Stimulated activated CD4-positive, alpha-beta T cell treated with anti-CD3 and anti-CD28 coated beads, Interleukin-4, amount 100 ng/mL, for 48 hours (primary cell): Measurements from ENCODE around the gene ADGRL2.
"Not testable (repeated sequence)": the region's sequence is repeated elsewhere in the genome, so short reads cannot be mapped to it uniquely, and the experiment has no call there.

Experiments
- DNase-seq, 2 donors: peaks; one replicate each; pipeline ENCODE4 v3.0.0-alpha.2; 2020; ENCODE audit warnings: low read depth in 2 of 2

Gene ADGRL2

GRCh38 chr1:81847063-81847462 lies 46.3 kb downstream of the ADGRL2 start:
- no peak for DNase-seq

GRCh38 chr1:81848880-81849682 lies 48.3 kb downstream of the ADGRL2 start:
- no peak for DNase-seq

DNA sequence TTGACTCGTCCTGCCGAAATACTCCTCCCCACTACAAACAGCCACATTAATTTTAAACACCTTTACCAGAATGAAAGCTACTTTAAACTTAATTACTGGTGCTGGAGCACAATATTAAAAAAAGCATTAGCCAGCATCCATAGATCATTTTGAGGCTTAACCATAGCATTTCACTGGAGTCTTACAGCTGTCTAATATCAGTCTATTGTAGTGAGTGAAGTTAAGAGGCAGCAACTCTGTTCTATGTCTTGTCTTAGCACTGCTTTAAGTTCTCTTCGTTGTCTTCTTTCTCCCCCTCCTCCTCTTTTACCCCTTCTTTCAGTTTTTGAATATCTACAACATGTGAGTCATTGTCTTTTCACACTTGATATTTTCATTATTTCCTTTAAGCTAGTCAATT lies 49.3 kb downstream of the ADGRL2 start:
- no peak for DNase-seq

- DNase-seq, result no peak
These were observed 49.8 kb downstream of the ADGRL2 start for GRCh38 chr1:81850495-81850894.

- no peak for DNase-seq
These were observed 50.5 kb downstream of the ADGRL2 start for GRCh38 chr1:81851217-81851616.

GRCh38 chr1:81852961-81853360 lies 52.2 kb downstream of the ADGRL2 start:
- no peak for DNase-seq

DNA sequence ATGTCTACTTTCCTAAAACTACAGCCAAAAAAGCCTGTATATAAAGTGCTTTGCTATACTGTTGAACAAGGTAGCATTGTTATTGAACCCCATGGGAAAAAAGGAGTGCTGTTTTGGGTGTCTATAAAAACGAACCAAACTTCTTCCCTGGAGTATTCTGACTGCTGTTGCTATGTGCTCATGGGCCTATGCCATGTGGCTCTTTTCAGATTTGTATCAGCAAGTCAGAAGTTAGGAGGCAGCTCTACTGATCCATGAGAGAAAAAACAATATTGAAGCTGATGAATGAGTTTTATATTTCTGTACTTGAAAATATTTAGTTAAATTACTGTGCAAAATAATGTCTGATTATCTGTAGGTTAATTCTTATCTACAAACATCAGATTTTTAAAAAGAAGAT lies 66.5 kb downstream of the ADGRL2 start:
- DNase-seq, result no peak

DNA sequence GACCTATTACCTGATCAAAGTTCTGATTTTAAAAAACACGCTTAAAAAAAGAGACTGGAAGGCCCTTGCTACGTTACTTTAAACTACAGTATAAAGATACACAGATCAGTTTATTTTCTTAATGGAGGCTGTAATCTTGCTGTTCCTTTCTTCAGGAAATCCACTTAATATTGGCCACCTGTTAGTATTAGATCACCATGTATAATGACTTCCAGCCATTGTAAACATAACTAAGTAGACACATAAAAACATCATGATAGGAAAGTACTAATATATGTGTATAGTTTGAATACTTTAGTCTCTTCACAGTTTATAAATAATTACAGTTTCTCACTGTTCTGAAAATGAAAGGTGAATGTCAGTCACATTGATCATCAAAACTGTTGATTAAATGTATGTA lies 68.6 kb downstream of the ADGRL2 start:
- DNase-seq, result no peak

DNA sequence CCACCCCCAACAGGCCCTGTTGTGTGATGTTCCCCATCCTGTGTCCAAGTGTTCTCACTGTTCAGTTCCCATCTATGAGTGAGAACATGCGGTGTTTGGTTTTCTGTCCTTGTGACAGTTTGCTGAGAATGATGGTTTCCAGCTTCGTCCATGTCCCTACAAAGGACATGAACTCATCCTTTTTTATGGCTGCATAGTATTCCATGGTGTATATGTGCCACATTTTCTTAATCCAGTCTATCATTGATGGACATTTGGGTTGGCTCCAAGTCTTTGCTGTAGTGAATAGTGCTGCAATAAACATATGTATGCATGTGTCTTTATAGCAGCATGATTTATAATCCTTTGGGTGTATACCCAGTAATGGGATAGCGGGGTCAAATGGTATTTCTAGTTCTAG lies 70.4 kb downstream of the ADGRL2 start:
- not testable (repeated sequence) for DNase-seq

DNA sequence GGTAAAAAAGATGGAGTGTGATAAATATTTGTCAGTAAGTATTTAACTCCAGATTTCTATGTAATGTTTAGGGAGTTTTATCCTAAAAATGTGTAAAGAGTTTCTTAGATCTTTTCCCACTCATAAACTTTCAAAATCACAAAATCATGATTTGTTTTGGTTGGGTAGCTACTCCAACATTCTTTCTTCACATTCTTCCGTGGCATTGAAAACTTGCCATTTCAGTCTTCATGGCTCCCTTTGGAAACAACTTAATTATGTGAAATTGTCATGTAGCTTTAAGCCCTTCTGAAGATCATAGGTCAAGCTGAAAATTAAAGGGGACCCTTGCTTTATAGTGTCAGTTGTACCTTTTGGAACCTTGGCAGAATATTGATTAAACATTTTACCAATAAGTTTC lies 73.2 kb downstream of the ADGRL2 start:
- no peak for DNase-seq

GRCh38 chr1:81874461-81874860 lies 73.7 kb downstream of the ADGRL2 start:
- no peak for DNase-seq

DNA sequence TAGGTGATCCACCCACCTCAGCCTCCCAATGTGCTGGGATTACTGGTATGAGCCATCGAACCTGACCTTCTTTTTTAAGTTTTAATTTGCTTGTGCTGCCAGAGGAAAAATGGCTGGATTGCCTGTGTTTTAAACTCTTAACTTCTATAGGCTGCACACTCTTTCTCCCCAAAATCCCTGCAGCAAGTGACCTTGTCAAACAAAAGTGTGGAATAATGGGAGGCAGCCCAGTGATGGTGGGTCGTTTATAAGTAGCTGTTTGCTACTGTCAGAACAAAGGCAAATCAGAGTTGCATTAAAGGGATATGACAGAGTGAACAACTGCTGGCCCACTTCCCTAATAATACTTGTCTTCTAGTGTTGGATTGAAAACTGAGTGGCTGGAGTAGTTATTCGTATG lies 74.2 kb downstream of the ADGRL2 start:
- DNase-seq, result no peak

DNA sequence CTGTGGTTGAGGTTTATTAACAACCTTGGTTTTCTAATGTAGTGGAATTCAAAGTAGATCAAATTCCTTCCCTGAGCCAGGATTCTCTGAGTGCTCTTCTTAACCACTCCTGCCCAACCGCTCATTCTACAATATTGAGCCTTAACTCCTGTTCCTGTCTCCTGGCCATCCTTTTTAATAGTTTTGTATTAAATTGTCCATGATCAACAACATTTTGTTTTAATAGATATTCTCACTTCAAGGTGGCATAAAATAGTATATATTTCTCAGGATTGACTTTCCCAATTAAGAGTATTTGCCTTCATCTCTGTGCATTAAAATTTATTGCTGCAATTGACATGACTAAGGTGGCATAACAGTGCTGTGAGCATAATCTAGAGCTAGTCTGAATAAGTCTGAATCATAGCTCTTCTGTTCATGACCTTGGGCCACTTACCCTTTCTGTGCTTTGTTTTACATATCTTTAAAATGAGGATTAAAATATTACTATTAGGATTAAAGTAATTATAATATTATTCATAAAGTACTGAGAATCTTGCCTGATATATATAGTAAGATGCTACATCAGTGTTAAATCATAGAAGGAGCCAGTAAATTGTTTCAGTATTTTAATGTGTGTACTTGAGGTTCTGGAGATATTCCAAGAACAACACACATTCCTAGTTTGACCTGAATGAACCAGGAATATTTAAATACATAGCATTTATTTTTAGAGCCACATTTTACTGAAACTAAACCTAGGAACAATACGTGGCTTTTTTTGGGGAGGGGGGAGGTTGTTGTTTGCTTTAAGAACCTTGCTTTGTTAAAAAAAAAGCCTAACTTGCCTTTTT lies 76.4 kb downstream of the ADGRL2 start:
- no peak for DNase-seq

DNA sequence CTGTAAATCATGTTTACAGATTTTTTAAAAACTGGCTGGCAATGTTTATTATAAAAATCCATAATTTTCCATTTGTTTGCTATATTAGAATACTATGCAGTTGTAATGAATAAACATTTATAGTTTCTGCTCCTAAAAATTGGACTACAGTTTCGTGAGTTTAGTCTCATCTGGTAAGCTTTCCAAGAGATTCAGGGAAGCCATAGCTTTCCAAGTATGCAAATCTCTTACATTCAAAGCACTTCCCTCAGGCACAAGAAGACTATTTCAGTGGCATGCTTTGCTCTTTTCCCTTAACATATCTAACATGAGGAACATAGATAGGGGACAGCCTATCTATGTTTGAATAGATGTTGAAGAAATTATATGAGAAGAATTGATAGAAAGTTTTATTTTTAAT lies 77.2 kb downstream of the ADGRL2 start:
- no peak for DNase-seq

DNA sequence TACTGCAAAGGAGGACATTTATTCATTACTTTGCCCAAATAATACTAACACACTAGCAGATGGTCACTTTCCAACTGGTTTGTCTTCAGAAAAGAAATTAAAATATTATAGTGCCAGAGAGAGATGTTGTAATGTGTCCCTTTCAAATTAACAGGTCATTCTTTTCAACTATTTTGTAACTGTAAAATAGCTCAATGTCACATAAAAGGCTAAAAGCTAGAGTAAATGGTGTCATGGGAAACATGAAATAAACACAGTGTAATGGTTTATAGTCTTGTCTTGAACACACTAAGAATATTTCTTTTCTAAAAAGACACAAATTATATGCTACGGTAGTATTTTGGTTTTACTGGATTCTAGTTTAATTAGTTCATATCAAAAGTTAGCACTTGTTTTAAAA lies 77.8 kb downstream of the ADGRL2 start:
- DNase-seq, result no peak

GRCh38 chr1:81880781-81881180 lies 80.0 kb downstream of the ADGRL2 start:
- no peak for DNase-seq

- DNase-seq, result no peak
These were observed 84.6 kb downstream of the ADGRL2 start for GRCh38 chr1:81885291-81885690.

- DNase-seq, result not testable (repeated sequence)
These were observed 85.6 kb downstream of the ADGRL2 start for GRCh38 chr1:81886292-81886691.

DNA sequence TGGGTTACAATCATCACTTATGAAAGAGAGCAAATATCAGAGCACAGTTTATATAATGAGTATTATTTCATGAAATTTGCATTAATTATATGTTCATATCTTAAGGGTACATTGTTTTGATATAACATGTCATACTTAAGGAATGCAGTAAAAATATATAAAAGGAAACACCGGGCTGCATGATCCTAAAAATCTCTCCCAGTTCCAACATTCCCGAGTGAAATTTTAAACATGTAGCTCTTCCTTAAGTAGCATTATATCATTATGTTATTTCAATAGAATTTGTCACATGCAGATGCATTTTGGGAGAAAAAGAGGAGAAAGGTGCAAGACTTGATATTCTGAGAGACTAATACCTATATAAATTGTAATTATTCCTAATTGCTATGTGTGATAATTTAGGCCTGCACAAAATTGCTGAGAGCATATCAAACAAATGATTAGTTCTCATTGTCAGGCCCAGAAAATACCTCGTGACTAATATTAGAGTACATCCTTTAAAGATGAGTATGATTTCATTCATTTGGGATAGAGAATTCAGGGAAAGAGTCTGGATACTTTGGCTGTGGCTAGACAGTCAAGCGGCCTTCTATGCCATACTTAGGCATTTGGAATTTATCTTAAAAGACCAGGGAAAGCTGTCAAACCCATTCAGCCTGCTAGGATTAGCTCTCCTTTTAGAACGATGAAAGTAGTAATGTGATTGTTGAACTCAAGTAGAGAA lies 86.8 kb downstream of the ADGRL2 start:
- DNase-seq, result no peak

- no peak for DNase-seq
These were observed 88.4 kb downstream of the ADGRL2 start for GRCh38 chr1:81889166-81889565.

DNA sequence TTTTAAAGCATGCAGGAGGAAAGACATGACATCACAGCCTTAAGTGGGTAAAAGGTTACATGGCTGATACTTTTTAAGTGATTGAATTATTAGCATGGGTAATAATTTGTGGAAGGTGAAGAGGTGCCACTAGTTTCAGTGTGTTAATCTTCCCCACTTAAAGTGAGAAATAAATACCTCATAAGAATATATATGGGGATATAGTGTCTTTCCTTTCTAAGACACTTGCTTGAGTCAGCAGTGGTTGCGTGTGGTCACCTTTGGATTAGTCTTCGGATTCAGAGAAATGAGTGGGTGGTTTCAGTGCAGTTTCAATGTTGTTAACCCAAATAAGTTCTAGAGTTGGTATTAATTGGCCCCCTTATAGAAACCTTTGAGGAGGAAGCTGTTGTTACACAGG lies 94.1 kb downstream of the ADGRL2 start:
- DNase-seq, result no peak

- DNase-seq, result no peak
These were observed 98.6 kb downstream of the ADGRL2 start for GRCh38 chr1:81899214-81899821.
